ENCODE measurements around the gene STK32A. TPM values are rescaled to one million over a fixed set of nuclear protein-coding genes. Genes with fewer than 3 reads are reported as not detected.
A peak's percentile ranks its signal among the peaks of the same experiment; 100 is the strongest.

Gene STK32A
- total RNA-seq, 2 donors from 2014 or later: 9.8 to 21.8 TPM

- Mint-ChIP-seq H3K4me1 (peaks cover 49% of the 10 kb centered on the region), H3K27me3 (ENCODE audit: insufficient read depth) (no peaks in the 10 kb centered on the region), H3K27ac (no peak overlapping the region), H3K4me3 (no peak overlapping the region), H3K9me3 (no peaks in the 10 kb centered on the region), H3K36me3 (ENCODE audit: low read depth) (no peaks in the 10 kb centered on the region)
- Histone ChIP-seq H3K9ac (ENCODE audit: extremely low read depth, low read length, poor library complexity, severe bottlenecking) (no peak overlapping the region), H3K9me3 (ENCODE audit: control insufficient read depth, low read length) (no peaks in the 10 kb centered on the region), H3K4me1 (ENCODE audit: control insufficient read depth, insufficient read depth, low read length) (peaks cover 8% of the 10 kb centered on the region), H3K27ac (ENCODE audit: low read depth, low read length) (no peak overlapping the region), H3K36me3 (ENCODE audit: control insufficient read depth, insufficient read depth, low read length) (no peaks in the 10 kb centered on the region), H3K4me3 (ENCODE audit: low read length) (no peak overlapping the region), H3K27me3 (ENCODE audit: control insufficient read depth, insufficient read depth, low read length, poor library complexity, severe bottlenecking) (no peaks in the 10 kb centered on the region)
- WGBS, 2 experiments (ENCODE audit: insufficient coverage in 1 of 2, insufficient read length in 1 of 2): 90 to 92% methylated on average over 2 to 3 of the region's 3 CpGs
- no peak for DNase-seq
- TF ChIP-seq, protein P1, sequence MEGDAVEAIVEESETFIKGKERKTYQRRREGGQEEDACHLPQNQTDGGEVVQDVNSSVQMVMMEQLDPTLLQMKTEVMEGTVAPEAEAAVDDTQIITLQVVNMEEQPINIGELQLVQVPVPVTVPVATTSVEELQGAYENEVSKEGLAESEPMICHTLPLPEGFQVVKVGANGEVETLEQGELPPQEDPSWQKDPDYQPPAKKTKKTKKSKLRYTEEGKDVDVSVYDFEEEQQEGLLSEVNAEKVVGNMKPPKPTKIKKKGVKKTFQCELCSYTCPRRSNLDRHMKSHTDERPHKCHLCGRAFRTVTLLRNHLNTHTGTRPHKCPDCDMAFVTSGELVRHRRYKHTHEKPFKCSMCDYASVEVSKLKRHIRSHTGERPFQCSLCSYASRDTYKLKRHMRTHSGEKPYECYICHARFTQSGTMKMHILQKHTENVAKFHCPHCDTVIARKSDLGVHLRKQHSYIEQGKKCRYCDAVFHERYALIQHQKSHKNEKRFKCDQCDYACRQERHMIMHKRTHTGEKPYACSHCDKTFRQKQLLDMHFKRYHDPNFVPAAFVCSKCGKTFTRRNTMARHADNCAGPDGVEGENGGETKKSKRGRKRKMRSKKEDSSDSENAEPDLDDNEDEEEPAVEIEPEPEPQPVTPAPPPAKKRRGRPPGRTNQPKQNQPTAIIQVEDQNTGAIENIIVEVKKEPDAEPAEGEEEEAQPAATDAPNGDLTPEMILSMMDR (conservative IDR thresholded peaks at IDR 0.05): no peak
Observed at GRCh38 chr5:147434049-147434448, 199.2 kb downstream of the STK32A start.

GRCh38 chr5:147436596-147436995 lies 201.8 kb downstream of the STK32A start:
- TF ChIP-seq, protein P1 (conservative IDR thresholded peaks at IDR 0.05): no peak
- Histone ChIP-seq H3K4me3 (ENCODE audit: low read length) (no peak overlapping the region), H3K4me1 (ENCODE audit: control insufficient read depth, insufficient read depth, low read length) (peaks cover 10% of the 10 kb centered on the region), H3K27me3 (ENCODE audit: control insufficient read depth, insufficient read depth, low read length, poor library complexity, severe bottlenecking) (no peaks in the 10 kb centered on the region), H3K27ac (ENCODE audit: low read depth, low read length) (no peak overlapping the region), H3K9ac (ENCODE audit: extremely low read depth, low read length, poor library complexity, severe bottlenecking) (no peak overlapping the region), H3K36me3 (ENCODE audit: control insufficient read depth, insufficient read depth, low read length) (no peaks in the 10 kb centered on the region), H3K9me3 (ENCODE audit: control insufficient read depth, low read length) (no peaks in the 10 kb centered on the region)
- Mint-ChIP-seq H3K4me1 (peaks cover 47% of the 10 kb centered on the region), H3K27ac (no peak overlapping the region), H3K36me3 (ENCODE audit: low read depth) (no peaks in the 10 kb centered on the region), H3K27me3 (ENCODE audit: insufficient read depth) (no peaks in the 10 kb centered on the region), H3K9me3 (no peaks in the 10 kb centered on the region), H3K4me3 (no peak overlapping the region)
- no peak for DNase-seq
- 95 to 96% methylated on average over 2 of the region's 3 CpGs for WGBS, 2 experiments (ENCODE audit: insufficient coverage in 1 of 2, insufficient read length in 1 of 2)

- no peaks in the 10 kb centered on the region for H3K9me3 Mint-ChIP-seq
- H3K4me3 Mint-ChIP-seq: no peak overlapping the region
- DNase-seq: no peak
- no peak overlapping the region for H3K27ac Mint-ChIP-seq
- peaks cover 4% of the 10 kb centered on the region for H3K4me1 ChIP-seq (ENCODE audit: control insufficient read depth, insufficient read depth, low read length)
- H3K27me3 Mint-ChIP-seq (ENCODE audit: insufficient read depth): no peaks in the 10 kb centered on the region
- H3K9ac ChIP-seq (ENCODE audit: extremely low read depth, low read length, poor library complexity, severe bottlenecking): no peak overlapping the region
- H3K36me3 Mint-ChIP-seq (ENCODE audit: low read depth): no peaks in the 10 kb centered on the region
- WGBS, 2 experiments (ENCODE audit: insufficient coverage in 1 of 2, insufficient read length in 1 of 2): 61 to 77% methylated on average over 4 to 6 of the region's 6 CpGs
- peaks cover 45% of the 10 kb centered on the region for H3K4me1 Mint-ChIP-seq
- no peaks in the 10 kb centered on the region for H3K27me3 ChIP-seq (ENCODE audit: control insufficient read depth, insufficient read depth, low read length, poor library complexity, severe bottlenecking)
- peak overlapping the region; percentile 2 for H3K27ac ChIP-seq (ENCODE audit: low read depth, low read length)
- H3K4me3 ChIP-seq (ENCODE audit: low read length): no peak overlapping the region
- H3K9me3 ChIP-seq (ENCODE audit: control insufficient read depth, low read length): no peaks in the 10 kb centered on the region
- H3K36me3 ChIP-seq (ENCODE audit: control insufficient read depth, insufficient read depth, low read length): no peaks in the 10 kb centered on the region
- TF ChIP-seq, protein P1 (conservative IDR thresholded peaks at IDR 0.05): no peak
Observed at GRCh38 chr5:147437161-147437596, 202.4 kb downstream of the STK32A start.

Measured in endodermal cell (in vitro differentiated cells).